Heart left ventricle (tissue), 16 donors: Measurements from ENCODE around the gene MAPK14. TPM values are rescaled to one million over a fixed set of nuclear protein-coding genes. Genes with fewer than 3 reads are reported as not detected.

Experiments
- ATAC-seq, 4 donors: fragments of 200-7000 bp; cut with Tn5 transposase; one replicate each; pipeline ENCODE4 v1.9.1; 2020 to 2022; ENCODE audit warnings: moderate library complexity in 4 of 4, mild to moderate bottlenecking in 3 of 4, moderate number of reproducible peaks in 1 of 4
- DNase-seq, 5 donors: peaks; one replicate each; pipeline ENCODE4 v3.0.0-alpha.2; 2020
- H3K27ac ChIP-seq, 12 donors: fragments of 200-600 bp; sonication (generic) in 4 of 12; one replicate each; pipeline versions ENCODE4 v1.5.0 to v1.8.0; 2016 to 2022; ENCODE audit warnings: mild to moderate bottlenecking in 2 of 12
- H3K27me3 ChIP-seq, 9 donors: fragments of 200-600 bp; sonication (generic) in 2 of 9; one replicate each; pipeline versions ENCODE4 v1.5.1 to v1.8.0; 2016 to 2022; ENCODE audit warnings: mild to moderate bottlenecking in 3 of 9
- H3K36me3 ChIP-seq, 9 donors: fragments of 200-600 bp; sonication (generic) in 2 of 9; one replicate each; pipeline versions ENCODE4 v1.5.0 to v1.8.0; 2018 to 2022; ENCODE audit warnings: mild to moderate bottlenecking in 2 of 9
- H3K4me1 ChIP-seq, 12 donors: fragments of 200-600 bp; sonication (generic) in 4 of 12; one replicate each; pipeline versions ENCODE4 v1.5.0 to v1.8.0; 2016 to 2022; ENCODE audit warnings: mild to moderate bottlenecking in 3 of 12
- H3K4me3 ChIP-seq, 12 donors: fragments of 200-600 bp; sonication (generic) in 4 of 12; one replicate each; pipeline versions ENCODE4 v1.5.0 to v1.8.0; 2017 to 2022; ENCODE audit warnings: mild to moderate bottlenecking in 9 of 12, moderate library complexity in 4 of 12
- H3K9me3 ChIP-seq, 12 donors: fragments of 200-600 bp; sonication (generic) in 4 of 12; one replicate each; pipeline versions ENCODE4 v1.5.0 to v1.8.0; 2016 to 2022; ENCODE audit warnings: mild to moderate bottlenecking in 1 of 12
- CTCF ChIP-seq, 12 donors: fragments of 200-600 bp; sonication (generic) in 4 of 12; IDR thresholded peaks; one replicate each; pipeline versions ENCODE4 v1.5.0 to v1.8.0; 2018 to 2022; ENCODE audit warnings: antibody characterized with exemption in 12 of 12, mild to moderate bottlenecking in 5 of 12
- POLR2A ChIP-seq, 2 donors: fragments of 450-650 bp; IDR thresholded peaks; one replicate each; pipeline ENCODE4 v1.6.1; 2017; ENCODE audit warnings: antibody characterized with exemption in 2 of 2, mild to moderate bottlenecking in 2 of 2, moderate library complexity in 2 of 2
- WGBS, 4 donors: extraction: QIAGEN DNeasy Blood & Tissue Kit in 2 of 4; methylation state at CpG; one replicate each; pipeline versions ENCODE4 v1.1.5 to v1.1.7; 2013 to 2018; 5-methylcytosine and 5-hydroxymethylcytosine counted together
- intact Hi-C, 10 donors: fragments of 100-400 bp; cut with DNase I; formaldehyde crosslinking; loops; one replicate each; pipeline versions ENCODE4 v1.11.1 to v1.14.2; 2022
- polyA plus RNA-seq, 2 donors: library from polyadenylated mRNA; stranded (reverse); fragments of 200-250 nt; gene quantifications; one replicate each; pipeline ENCODE4 v1.2.3, GENCODE V29; 2013
- total RNA-seq, 9 donors: library from RNA; depleted of rRNA in 2 of 9; stranded (reverse); fragments of >200 nt in 2 of 9; fragmentation: NEBNext Ultra II Directional in 3 of 9; extraction: Animal tissue kit (Norgen Biotek cat#: 25700) in 3 of 9; gene quantifications; one replicate each; pipeline versions ENCODE4 v1.1.0 to v1.2.4, GENCODE V29; 2016 to 2023
- donor health status: ischemic (EF 13 %, LVEDD 7.1; RV severe dilation, severe dysfunction).
- donor health status: healthy with polysubstance abuse.
- donor health status: DM: no; HTN: yes; CAD: no.
- donor health status: DM: no; HTN: no; CAD: no.
- donor health status: ischemic (EF 25% LVEDD 6.9; RV normal size, moderate dysfunction).
- donor health status: ischemic (EF 25% LVEDD 5.7; RV mildly dilated, moderate dysfunction).
- donor health status: healthy.
- donor health status: DM: yes; HTN: yes; CAD: no.
- donor health status: ischemic (EF 35%, LVEDD 5.7; RV mildly dilated, moderate dysfunction).
- donor health status: nonischemic (EF 11% LVEDD 7.7; RV severe dilation, severe dysfunction).
- donor health status: DM: yes; HTN: yes; CAD: no.
- donor health status: PGD.
- donor health status: ischemic (EF 29% LVEDD 5.4; RV normal size, mild dysfunction).
- donor health status: nonischemic (EF 23%, LVEDD 6.1; RV moderate dilation, normal function).

MAPK14 gene
- total and polyA plus RNA-seq, 11 donors: 7.0 to 46.5 (median 32.3) TPM

GRCh38 chr6:36061236-36061635 lies 33.6 kb downstream of the MAPK14 start:
- WGBS, 4 donors: 45 to 74% (median 47%) methylated on average over 2 of the region's 2 CpGs

DNA sequence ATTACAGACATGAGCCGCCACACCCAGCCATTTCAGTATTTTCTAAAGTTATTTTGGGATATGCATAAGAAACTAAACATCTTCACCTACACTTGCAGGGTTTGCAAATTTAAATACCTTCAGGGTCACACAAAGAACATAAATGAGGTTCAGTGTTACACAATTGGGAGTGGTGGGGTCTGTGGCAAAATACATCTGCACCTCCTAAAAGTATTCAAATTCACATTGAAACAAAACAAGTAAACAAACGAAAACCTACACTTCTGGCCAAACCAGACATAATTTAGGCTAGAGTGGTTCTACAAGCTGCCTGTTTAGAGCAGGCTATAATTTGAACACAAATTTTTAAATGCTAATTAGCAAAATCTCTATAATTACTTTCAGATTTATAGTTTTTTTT lies 34.6 kb downstream of the MAPK14 start:
- WGBS, 4 donors: 96 to 99% (median 97%) methylated on average over 2 of the region's 2 CpGs
- Histone ChIP-seq H3K36me3 (peaks cover 0 to 34% (median 18%) of the 10 kb centered on the region in 9 donors), H3K9me3 (no peaks in the 10 kb centered on the region), H3K4me3 (no peak overlapping the region), H3K27ac (no peak overlapping the region), H3K4me1 (peaks cover 0 to 39% (median 15%) of the 10 kb centered on the region in 12 donors), H3K27me3 (no peaks in the 10 kb centered on the region)
- no peak for TF ChIP-seq POLR2A (IDR thresholded peaks at IDR 0.05)
- ATAC-seq: no peak
- DNase-seq: no peak
- intact Hi-C loops: no loop called here

More at GRCh38 chr6:36061236-36061635, 33.6 kb downstream of the MAPK14 start:
- H3K9me3 ChIP-seq: no peaks in the 10 kb centered on the region
- peaks cover 0 to 29% (median 11%) of the 10 kb centered on the region in 12 donors for H3K4me1 ChIP-seq
- H3K36me3 ChIP-seq: peaks cover 0 to 34% (median 18%) of the 10 kb centered on the region in 9 donors
- no peak for ATAC-seq
- no peak for DNase-seq
- H3K4me3 ChIP-seq: no peak overlapping the region
- H3K27ac ChIP-seq: no peak overlapping the region
- no peaks in the 10 kb centered on the region for H3K27me3 ChIP-seq
- TF ChIP-seq CTCF (IDR thresholded peaks at IDR 0.05) (no peak), POLR2A (IDR thresholded peaks at IDR 0.05) (no peak)
- intact Hi-C loops: no loop called here

DNA sequence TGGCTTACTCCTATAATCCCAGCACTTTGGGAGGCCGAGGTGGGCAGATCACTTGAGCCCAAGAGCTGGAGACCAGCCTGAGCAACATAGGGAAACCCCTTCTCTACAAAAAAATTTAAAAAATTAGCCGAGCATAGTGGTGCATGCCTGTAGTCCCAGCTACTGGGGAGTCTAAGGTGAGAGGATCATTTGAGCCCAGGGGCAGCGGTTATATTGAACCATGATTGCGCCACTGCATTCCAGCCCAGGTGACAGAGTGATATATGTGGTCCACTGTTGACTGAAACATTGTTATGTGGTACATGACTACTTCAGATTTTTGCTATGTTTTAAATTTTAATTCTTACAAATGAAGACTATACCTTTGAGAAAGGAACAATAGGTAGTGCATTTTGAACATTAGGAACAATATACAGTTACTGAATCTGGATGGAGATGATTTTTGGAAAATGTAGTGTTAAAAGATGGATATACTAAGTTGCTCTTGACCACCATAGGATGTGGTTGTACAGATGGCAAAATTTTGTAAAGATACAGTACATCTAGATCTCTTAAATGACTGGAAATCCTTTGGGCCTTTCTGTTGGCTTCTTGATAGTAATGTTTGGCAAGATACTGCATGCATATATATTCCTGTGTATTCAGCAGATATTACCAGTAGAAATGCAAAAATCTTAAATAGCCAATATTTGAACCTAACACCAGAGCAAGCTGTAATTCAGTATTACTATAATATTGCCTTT lies 35.9 kb downstream of the MAPK14 start:
- Histone ChIP-seq H3K4me1 (peaks cover 3 to 51% (median 23%) of the 10 kb centered on the region in 12 donors), H3K27me3 (no peaks in the 10 kb centered on the region), H3K4me3 (no peak overlapping the region), H3K9me3 (no peaks in the 10 kb centered on the region), H3K27ac (no peak overlapping the region), H3K36me3 (peaks cover 0 to 34% (median 18%) of the 10 kb centered on the region in 9 donors)
- ATAC-seq: no peak
- TF ChIP-seq POLR2A (IDR thresholded peaks at IDR 0.05) (no peak), CTCF (IDR thresholded peaks at IDR 0.05) (no peak)
- intact Hi-C loops: no loop called here
- DNase-seq: no peak
- 97 to 100% (median 99%) methylated on average over 4 of the region's 4 CpGs for WGBS, 4 donors

- intact Hi-C loops: no loop called here
- peaks cover 3 to 64% (median 29%) of the 10 kb centered on the region in 12 donors for H3K4me1 ChIP-seq
- ATAC-seq (no peak), DNase-seq (no peak)
- peaks cover 0 to 26% (median 11%) of the 10 kb centered on the region in 9 donors for H3K36me3 ChIP-seq
- H3K4me3 ChIP-seq: no peak overlapping the region
- no peaks in the 10 kb centered on the region for H3K9me3 ChIP-seq
- H3K27ac ChIP-seq: no peak overlapping the region
- 76 to 96% (median 94%) methylated on average over 3 of the region's 3 CpGs for WGBS, 4 donors
- H3K27me3 ChIP-seq: no peaks in the 10 kb centered on the region
- TF ChIP-seq POLR2A (IDR thresholded peaks at IDR 0.05) (no peak), CTCF (IDR thresholded peaks at IDR 0.05) (no peak)
Observed at GRCh38 chr6:36064770-36065396, 37.3 kb downstream of the MAPK14 start.
